ENCODE results near the gene SPAG9.

Gene SPAG9

GRCh38 chr17:50916026-50916707 lies 204.5 kb downstream of the SPAG9 start:
- no peak for DNase-seq

GRCh38 chr17:50914505-50915063 lies 206.1 kb downstream of the SPAG9 start:
- no peak for DNase-seq

GRCh38 chr17:50913120-50913519 lies 207.5 kb downstream of the SPAG9 start:
- DNase-seq: no peak

Data from amniotic stem cell (primary cell).